Umbilical cord (tissue), 2 donors: ENCODE data around the gene DICER1. TPM values are rescaled to one million over a fixed set of nuclear protein-coding genes. Genes with fewer than 3 reads are reported as not detected.
A peak's percentile ranks its signal among the peaks of the same experiment; 100 is the strongest.

Experiments used
- DNase-seq: peaks from one replicate; pipeline ENCODE4 v3.0.0-alpha.2; 2015; ENCODE audit warnings: low spot score
- total RNA-seq: library from RNA; depleted of rRNA; stranded (reverse); fragments of >200 nt; gene quantifications from one replicate; pipeline ENCODE4 v1.2.3, GENCODE V29; 2014; ENCODE audit warnings: low replicate concordance; ENCODE audit not compliant: insufficient read depth

Gene DICER1
- total RNA-seq, 1 donor from 2014 or later = 319 TPM

DNA sequence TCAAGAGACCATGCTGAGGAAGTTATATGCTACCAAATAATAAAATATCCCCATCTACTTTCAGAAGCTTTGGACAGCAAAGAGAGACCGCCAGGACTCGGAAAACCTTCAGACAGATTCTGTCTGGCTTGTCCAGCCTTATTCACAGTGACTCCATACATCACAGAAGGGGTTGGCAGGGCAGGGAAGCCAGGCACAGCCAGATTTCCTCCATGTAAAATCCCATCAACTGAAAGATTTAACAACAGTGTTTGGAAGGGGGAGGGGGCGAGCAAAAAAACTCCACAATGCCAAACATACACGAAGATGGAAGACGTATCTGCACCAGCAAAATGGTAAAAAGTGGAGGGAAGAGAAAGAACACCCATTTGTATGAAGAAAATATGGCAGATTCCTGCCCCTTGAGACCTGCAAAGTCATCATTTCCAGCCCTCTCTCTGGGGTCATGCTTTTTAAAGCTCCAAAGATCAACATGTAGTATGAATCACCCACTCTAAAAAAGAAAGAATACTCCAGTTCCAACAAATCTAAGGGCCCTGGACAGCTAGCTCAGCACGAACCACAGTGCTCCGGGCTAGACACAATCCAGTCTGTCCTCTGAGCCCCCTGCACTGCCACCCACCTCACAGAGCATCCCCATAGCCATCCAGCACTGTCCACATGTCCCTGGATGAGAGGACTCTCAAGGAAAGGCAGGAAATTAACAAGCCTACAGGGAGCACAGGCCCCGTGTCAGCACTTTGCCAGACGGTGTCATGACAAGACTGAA is 116.4 kb downstream of the DICER1 start:
- peak; percentile 72 for DNase-seq

DNA sequence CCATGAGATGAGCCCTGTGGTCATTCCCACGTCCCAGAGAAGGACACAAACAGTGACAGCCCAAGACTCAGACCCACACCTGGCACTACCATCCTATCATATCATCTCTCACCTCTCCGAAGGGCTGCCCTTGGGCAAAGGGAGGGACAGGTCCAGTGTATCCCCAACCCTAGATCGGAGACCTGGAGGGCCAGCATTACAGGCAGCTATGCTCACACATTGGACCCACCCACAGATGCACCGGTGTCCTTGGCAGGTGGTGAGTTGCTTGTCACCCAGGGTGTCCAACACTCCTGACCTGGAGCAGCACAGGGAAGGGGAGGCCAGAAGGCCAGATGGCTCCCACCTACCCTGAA is 117.4 kb downstream of the DICER1 start:
- DNase-seq = no peak

DNA sequence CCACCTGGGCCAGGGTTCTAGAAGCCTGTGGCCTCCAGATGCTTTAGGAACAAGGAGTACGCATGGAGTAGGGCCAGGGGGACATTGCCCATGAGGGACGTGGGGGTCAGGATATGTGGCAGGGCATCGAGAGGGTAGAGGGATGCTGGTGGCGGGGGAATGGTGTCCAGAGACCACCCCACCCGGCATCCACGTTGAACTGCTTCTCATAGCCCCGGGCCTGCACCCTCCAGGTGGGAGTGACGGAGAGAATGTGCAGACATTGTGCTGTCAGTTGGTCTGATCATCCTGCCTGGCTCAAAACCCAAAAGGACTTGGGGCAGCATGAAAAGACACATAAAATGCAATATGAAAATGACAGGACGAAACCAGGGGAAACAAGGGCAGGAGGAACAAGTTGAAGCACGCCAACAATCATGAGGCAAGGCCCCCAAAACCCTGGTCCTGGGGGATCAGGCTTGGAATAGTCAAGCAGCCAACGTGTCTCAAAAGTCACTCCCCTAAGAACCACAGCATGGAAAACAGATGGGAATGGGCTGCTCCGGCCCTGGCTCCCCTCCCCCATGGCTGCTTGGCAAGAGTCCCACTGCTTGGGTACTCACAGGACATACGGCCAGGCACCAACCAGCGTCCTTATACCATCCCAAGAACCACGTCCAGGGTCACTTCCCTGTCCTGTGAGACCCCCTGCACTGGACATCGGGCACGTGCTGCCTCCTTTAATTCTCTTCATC is 117.9 kb downstream of the DICER1 start:
- no peak for DNase-seq

DNA sequence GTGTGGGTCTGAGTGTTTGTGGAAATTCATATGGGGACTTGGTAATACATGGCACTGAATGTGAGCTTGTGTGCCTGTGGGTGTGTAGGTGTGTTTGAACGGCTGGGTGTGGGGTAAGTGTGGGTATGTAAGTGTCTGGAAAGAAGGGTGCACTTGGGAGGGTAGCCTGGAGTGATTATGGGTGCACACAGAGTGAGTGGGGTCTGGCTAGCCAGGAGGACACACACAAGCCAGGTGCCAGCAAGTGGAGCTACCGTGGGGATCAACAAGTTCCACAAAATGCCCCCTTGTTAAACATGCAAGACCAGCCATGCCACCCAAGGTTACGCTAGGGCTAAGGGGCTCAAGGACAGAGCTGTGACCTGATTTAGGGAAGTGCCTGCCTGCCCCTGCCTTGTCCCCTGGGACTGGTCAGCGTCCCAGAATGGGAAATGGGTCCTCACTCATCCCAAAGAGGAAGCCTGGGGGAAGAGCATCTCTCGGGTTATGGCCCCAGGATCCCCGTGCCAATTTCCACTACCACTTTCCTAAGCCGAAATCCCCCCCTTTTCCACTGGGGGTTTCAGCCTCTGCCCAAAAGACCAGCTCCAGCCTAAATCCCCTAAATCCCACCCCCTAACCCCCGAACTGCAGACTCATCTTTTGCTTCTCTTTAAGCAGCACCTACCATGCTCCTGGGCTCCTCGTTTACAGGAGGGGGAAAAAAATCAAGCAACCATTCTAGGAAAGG is 118.6 kb downstream of the DICER1 start:
- DNase-seq = no peak

DNA sequence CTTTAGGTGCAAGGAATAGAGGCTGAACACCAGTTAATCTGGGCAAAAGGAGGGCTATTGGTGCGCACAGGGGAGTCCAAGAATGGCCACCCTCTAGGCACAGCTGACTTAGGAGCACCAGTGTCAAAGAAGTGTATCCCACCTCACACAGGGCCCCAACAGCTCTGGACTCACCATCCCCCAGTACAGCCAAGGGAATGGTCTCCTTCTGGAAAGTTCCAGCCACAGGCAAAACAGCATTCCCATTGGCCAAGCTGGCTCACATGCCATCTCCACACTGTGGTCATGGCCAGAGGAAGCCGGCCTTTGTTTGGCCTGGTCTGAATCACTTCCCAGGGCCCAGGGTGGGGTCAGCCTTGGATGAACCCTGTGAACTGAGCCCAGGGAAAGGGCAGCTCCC is 120.1 kb downstream of the DICER1 start:
- DNase-seq = no peak

Other genes with a start within 250 kb of the DICER1 start
- 10.8 TPM for gene CLMN, start 162.4 kb upstream of the DICER1 start, total RNA-seq